HepG2 (cell line): Measurements from ENCODE around the gene UQCRC1. TPM values are rescaled to one million over a fixed set of nuclear protein-coding genes. Genes with fewer than 3 reads are reported as not detected.
A peak's percentile ranks its signal among the peaks of the same experiment; 100 is the strongest.

ENCODE experiments used
- ARID5B ChIP-seq: IDR thresholded peaks from 2 replicates; pipeline ENCODE4 v1.4.0; 2020; ENCODE audit warnings: mild to moderate bottlenecking, missing genetic modification reagents
- ATF7-NPFF ChIP-seq: sonication (generic); formaldehyde crosslinking; IDR thresholded peaks from 2 replicates; pipeline ENCODE4 v1.8.1; 2023; ENCODE audit warnings: mild to moderate bottlenecking, low read depth, missing genetic modification reagents, moderate library complexity
- DMTF1 ChIP-seq: sonication (generic); formaldehyde crosslinking; IDR thresholded peaks from 2 replicates; pipeline ENCODE4 v1.4.0; 2020; ENCODE audit warnings: mild to moderate bottlenecking, missing genetic modification reagents
- DPF2 ChIP-seq: sonication (generic); formaldehyde crosslinking; IDR thresholded peaks from 2 replicates; pipeline ENCODE4 v1.4.0; 2020; ENCODE audit warnings: mild to moderate bottlenecking, low read depth, missing genetic modification reagents, borderline replicate concordance
- HDAC2 ChIP-seq: sonication (generic); formaldehyde crosslinking; IDR thresholded peaks from 2 replicates; pipeline ENCODE4 v1.4.0; 2020; ENCODE audit warnings: missing genetic modification reagents
- HNRNPL ChIP-seq: fragments of 200-400 bp; formaldehyde crosslinking; IDR thresholded peaks from 2 replicates; pipeline ENCODE4 v1.6.1; 2017; ENCODE audit warnings: mild to moderate bottlenecking, low read depth, low read length
- KAT7 ChIP-seq: IDR thresholded peaks from 2 replicates; pipeline ENCODE4 v1.6.1; 2018; ENCODE audit warnings: borderline replicate concordance, missing compliant biosample characterization
- MIER3 ChIP-seq: IDR thresholded peaks from 2 replicates; pipeline ENCODE4 v1.6.1; 2016; ENCODE audit warnings: missing compliant biosample characterization, borderline replicate concordance
- NFYC ChIP-seq: IDR thresholded peaks from 2 replicates; pipeline ENCODE4 v1.6.1; 2016; ENCODE audit warnings: missing genetic modification reagents, missing compliant biosample characterization
- PTBP1 ChIP-seq: fragments of 200-400 bp; formaldehyde crosslinking; IDR thresholded peaks from 2 replicates; pipeline ENCODE4 v1.6.1; 2018; ENCODE audit warnings: low read length, low read depth; ENCODE audit not compliant: poor library complexity, severe bottlenecking
- RFX3 ChIP-seq: IDR thresholded peaks from 2 replicates; pipeline ENCODE4 v1.6.1; 2016; ENCODE audit warnings: missing biosample characterization, missing genetic modification reagents
- TGIF2 ChIP-seq: IDR thresholded peaks from 2 replicates; pipeline ENCODE4 v1.6.1; 2016; ENCODE audit warnings: control low read depth, missing compliant biosample characterization
- ZFP36L1 ChIP-seq: sonication (generic); formaldehyde crosslinking; IDR thresholded peaks from 2 replicates; pipeline ENCODE4 v1.8.0; 2022; ENCODE audit warnings: mild to moderate bottlenecking, missing genetic modification reagents, moderate library complexity
- ZNF326 ChIP-seq: sonication (generic); formaldehyde crosslinking; IDR thresholded peaks from 2 replicates; pipeline ENCODE4 v1.4.0; 2020; ENCODE audit warnings: missing genetic modification reagents, borderline replicate concordance
- ZNF552 ChIP-seq: sonication (generic); formaldehyde crosslinking; IDR thresholded peaks from 2 replicates; pipeline ENCODE4 v1.9.0; 2022; ENCODE audit warnings: missing genetic modification reagents, mild to moderate bottlenecking, borderline replicate concordance
- ZNF577 ChIP-seq: sonication (generic); formaldehyde crosslinking; IDR thresholded peaks from 2 replicates; pipeline ENCODE4 v1.4.0; 2020; ENCODE audit warnings: mild to moderate bottlenecking, low read depth, missing genetic modification reagents, borderline replicate concordance
- ZNF788 ChIP-seq: sonication (generic); formaldehyde crosslinking; IDR thresholded peaks from 2 replicates; pipeline ENCODE4 v1.5.0; 2020; ENCODE audit warnings: mild to moderate bottlenecking, missing genetic modification reagents, borderline replicate concordance
- polyA plus RNA-seq, 8 experiments: library from polyadenylated mRNA; depleted of rRNA in 3 of 8; stranded (reverse) in 7 of 8; unstranded in 1 of 8; fragments of >200 nt; fragmentation: Illumina TruSeq in 4 of 8; extraction: Trizol in 4 of 8; gene quantifications; 2 replicates each; pipeline versions ENCODE4 v1.2.1 to v1.2.3, GENCODE V29; 2011 to 2016; ENCODE audit warnings: low read depth in 4 of 8, missing spikeins in 1 of 8, mixed read lengths in 1 of 8; ENCODE audit not compliant: insufficient read depth in 1 of 8
- total RNA-seq, 5 experiments: library from RNA; depleted of rRNA; stranded (reverse); fragments of >200 nt; fragmentation: Illumina TruSeq; extraction: Trizol; gene quantifications; 2 replicates each; pipeline ENCODE4 v1.2.3, GENCODE V29; 2016; ENCODE audit warnings: low read depth in 1 of 5
- TF ChIP-seq, protein P1 (sequence below): sonication (generic); formaldehyde crosslinking; IDR thresholded peaks from 2 replicates; pipeline ENCODE4 v1.4.0; 2020; ENCODE audit warnings: mild to moderate bottlenecking, missing genetic modification reagents
- TF ChIP-seq, protein P2 (sequence below): sonication (generic); formaldehyde crosslinking; IDR thresholded peaks from 2 replicates; pipeline ENCODE4 v1.8.1; 2023; ENCODE audit warnings: mild to moderate bottlenecking, moderate library complexity, missing genetic modification reagents

The UQCRC1 gene
- total and polyA plus RNA-seq, 2 of the 13 experiments (the other 11 are each of a cell fraction or from before 2014, with no cell fraction given) = 316 to 680 TPM

DNA sequence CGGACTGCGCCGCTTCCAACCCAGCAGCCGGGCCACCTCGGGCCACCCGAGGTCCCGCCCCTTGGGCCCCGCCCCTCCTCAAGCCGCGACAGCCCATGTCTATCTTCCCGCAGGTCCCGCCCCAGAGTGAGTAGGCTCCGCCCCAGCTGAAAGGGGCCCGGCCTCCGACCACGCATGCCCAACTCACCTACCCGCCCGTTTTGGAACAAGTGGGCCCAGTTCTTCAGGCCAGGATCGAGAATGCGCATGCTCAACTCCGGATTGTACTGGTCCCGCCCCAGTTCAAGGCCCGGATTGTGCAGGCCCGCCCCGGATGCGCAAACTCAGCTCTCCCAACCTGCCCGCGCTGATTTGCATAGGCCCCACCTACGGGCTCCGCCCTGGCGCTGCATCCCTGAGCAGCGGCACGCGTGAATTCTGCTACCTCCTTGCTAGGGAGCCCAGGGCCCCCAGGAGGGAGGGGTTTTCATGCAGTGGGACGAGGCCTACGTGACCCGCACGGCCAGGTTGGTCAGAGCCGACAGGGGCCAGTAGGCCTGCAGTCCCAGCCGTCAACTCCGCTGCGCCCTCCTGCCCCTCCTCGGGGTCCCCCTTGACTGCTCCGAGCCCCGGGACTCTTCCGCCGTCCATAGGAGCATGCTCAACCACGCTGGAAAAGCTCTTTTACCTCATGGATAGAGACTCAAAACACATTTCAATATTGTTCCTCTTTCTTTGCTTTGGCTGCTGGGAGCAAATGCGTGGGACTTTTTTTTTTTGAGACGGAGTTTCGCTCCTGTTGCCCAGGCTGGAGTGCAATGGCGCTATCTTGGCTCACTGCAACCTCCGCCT, 52.4 kb downstream of the UQCRC1 start, which contains the start of gene PFKFB4 (continued):
- no peak for TF ChIP-seq DMTF1
- peak; percentile 93 for TF ChIP-seq HDAC2 (CRISPR knock-in tag)
- 0 out of 2 replicates have a peak, but pooled peaks have one; percentile 21 for TF ChIP-seq KAT7
- TF ChIP-seq, protein P1, sequence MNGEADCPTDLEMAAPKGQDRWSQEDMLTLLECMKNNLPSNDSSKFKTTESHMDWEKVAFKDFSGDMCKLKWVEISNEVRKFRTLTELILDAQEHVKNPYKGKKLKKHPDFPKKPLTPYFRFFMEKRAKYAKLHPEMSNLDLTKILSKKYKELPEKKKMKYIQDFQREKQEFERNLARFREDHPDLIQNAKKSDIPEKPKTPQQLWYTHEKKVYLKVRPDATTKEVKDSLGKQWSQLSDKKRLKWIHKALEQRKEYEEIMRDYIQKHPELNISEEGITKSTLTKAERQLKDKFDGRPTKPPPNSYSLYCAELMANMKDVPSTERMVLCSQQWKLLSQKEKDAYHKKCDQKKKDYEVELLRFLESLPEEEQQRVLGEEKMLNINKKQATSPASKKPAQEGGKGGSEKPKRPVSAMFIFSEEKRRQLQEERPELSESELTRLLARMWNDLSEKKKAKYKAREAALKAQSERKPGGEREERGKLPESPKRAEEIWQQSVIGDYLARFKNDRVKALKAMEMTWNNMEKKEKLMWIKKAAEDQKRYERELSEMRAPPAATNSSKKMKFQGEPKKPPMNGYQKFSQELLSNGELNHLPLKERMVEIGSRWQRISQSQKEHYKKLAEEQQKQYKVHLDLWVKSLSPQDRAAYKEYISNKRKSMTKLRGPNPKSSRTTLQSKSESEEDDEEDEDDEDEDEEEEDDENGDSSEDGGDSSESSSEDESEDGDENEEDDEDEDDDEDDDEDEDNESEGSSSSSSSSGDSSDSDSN (CRISPR knock-in tag) = peak; percentile 69
- TF ChIP-seq, protein P2, sequence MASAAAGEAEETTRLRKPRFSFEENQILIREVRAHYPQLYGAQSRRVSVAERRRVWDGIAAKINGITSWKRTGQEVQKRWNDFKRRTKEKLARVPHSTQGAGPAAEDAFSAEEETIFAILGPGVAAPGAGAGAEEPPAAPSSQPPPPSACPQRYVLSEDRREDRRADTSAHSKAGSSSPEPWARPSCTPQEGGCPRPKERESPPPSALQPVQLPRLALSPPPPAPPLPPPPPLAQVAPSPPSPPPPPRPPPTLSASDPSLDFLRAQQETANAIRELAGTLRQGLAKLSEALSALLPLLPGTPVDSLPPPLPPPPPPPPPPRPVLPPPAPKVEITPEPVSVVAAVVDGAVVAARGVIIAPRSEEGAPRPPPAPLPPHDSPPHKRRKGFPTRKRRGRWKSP (CRISPR knock-in tag) = 0 out of 2 replicates have a peak, but pooled peaks have one; percentile 79
- TF ChIP-seq ZNF326 = no peak
- TF ChIP-seq ARID5B (CRISPR knock-in tag) = peak; percentile 78
- peak; percentile 72; the same call in 1 of the 2 replicates for TF ChIP-seq ATF7-NPFF
- TF ChIP-seq DPF2 (CRISPR knock-in tag) = peak; percentile 33; the same call in 1 of the 2 replicates
- TF ChIP-seq HNRNPL = no peak
- TF ChIP-seq ZNF552 (CRISPR knock-in tag) = peak; percentile 62; the same call in 1 of the 2 replicates
- TF ChIP-seq ZFP36L1 (CRISPR knock-in tag) = no peak
- TF ChIP-seq ZNF788 (CRISPR knock-in tag) = peak; percentile 93; the same call in 1 of the 2 replicates
- TF ChIP-seq PTBP1 = no peak
- TF ChIP-seq RFX3 (CRISPR knock-in tag) = no peak
- TF ChIP-seq ZNF577 (CRISPR knock-in tag) = no peak
- no peak for TF ChIP-seq TGIF2
- TF ChIP-seq MIER3 (CRISPR knock-in tag) = peak; percentile 85; the same call in 1 of the 2 replicates
- peak; percentile 44; the same call in 1 of the 2 replicates for TF ChIP-seq NFYC
